ENCODE measurements around the gene DMD.

The DMD gene

GRCh38 chrX:31200430-31200829, 2010.9 kb downstream of the DMD start:
- no peak for DNase-seq

DNA sequence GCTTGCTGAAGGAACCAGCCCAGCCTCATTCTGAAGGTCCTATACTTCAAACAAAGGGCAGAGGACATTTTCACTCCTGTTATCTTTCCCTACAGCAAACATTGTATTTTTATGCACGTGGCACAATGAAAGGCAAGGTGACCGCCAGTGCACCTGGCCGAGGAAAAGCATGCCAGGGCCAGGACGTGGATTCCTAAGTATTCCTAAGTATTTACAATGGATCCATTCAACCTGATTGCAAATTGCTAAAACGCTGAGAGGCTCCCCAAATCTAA, 2011.6 kb downstream of the DMD start:
- DNase-seq = no peak

DNA sequence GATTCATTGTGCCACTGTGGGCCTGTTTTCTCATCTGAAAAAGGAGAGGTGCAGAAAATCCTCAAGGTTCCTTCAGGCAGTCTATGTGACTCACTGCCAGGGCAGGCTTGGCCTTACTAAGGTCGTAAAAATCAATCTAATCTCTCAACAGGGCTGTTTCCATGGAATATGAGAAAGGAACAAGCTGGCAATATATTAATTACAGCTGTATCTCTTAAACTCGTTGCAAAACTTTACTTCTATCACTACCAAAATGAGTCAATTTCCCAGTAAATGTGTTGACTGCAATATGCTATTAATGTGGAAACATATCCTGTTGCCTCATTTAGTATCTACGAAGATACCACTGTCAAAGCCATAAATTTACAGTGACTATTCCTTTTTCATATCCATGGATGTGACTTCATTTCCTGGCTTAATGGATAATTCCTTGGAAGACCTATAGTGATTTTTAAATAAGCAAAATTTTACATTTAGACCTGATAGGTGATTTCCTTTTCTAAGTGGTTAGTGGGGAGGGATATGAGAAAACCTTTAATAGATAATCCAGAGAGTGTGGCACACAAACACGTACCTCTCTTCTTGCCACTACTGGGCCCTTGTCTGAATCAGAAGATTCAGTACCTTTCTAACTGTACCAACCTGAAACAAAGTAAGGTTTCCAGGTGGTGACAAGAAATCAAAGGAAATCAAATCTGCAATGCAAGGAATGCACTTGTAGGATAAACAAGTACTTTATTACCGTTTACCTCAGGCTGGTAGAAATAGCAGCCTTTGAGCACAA, 2012.1 kb downstream of the DMD start:
- no peak for DNase-seq

- no peak for DNase-seq
These were observed 2021.0 kb downstream of the DMD start for GRCh38 chrX:31190221-31190975.

- DNase-seq = no peak
These were observed 2024.5 kb downstream of the DMD start for GRCh38 chrX:31186693-31187338.

DNA sequence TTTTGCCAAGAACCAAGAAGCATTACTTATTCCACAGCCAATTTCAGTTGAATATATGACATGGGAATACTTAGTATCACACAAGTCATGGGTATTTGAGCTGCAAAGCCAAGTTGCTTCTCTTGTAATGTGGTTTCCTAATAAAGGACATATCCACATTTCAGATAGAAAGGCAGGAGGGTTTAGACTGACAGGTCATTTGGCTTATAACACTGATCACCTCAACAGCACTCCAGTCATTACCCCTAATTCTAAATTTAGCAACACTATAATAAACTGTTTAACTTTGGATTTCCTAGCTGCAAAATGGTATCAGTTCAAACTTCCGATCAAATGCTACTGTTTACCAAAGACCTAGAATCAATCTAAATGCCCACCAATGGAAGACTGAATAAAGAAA, 2025.5 kb downstream of the DMD start:
- DNase-seq = no peak

DNA sequence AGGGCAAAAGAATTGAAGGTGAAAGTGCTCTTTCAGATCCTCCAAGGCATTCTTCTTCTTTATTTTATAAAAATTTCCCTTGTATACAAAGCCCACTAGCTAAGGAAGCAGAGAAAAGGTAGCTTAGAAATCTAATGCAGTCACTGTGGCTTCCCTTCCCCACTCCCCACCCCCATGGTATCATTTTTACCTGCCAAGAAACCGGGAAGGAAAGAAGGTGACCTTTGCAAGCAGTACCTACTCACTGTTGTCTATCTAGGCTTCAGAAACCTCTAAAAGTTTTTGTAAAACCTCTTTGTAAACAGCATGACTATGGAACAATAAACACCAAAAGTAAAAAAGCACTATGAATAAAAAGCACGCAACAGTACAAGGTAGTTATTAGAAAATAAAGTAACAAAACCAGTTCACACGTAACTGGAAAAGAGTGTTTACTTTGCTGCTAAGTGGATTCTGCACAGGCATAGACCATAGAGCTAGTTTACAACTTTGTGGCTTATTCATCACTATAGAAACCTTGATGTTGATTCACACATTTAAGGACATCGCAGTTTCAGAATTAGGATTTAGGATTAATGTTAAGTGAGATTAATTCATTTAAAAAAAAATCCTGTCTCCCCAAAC, 2029.9 kb downstream of the DMD start:
- no peak for DNase-seq

DNA sequence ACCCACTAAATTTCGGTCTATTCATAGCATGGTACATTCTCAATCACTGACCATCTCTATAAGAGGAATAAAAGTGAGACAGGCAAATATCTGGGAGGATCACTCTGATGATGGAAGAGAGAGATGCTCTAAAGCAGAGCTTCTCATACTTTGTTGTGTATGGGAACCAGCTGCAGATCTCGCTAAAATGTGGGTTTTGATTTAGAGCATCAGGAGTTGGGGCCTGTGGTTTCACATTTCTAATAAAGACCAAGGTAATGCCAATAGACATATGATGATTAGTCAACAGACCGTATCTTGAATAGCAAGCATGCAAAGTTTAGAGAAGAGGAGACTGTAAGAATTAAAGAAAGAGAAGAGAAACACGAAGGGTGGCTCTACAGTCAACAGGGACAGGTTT, 2032.1 kb downstream of the DMD start:
- no peak for DNase-seq

DNA sequence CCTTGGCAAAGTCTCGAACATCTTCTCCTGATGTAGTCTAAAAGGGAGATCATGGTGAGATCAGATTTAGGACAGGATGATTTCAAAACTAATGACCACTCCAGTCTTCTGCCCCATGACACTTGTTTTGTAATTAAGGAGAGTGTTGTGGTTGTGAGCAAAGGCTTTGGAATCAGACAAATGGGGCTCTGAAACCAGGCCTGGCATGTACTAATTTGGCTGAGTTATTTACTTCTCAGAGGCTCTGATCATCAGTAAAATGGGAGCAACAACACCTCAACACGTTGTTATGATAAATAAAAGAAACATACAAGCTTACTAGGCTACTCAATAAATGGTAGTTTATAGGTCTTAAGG, 2032.6 kb downstream of the DMD start:
- no peak for DNase-seq

DNA sequence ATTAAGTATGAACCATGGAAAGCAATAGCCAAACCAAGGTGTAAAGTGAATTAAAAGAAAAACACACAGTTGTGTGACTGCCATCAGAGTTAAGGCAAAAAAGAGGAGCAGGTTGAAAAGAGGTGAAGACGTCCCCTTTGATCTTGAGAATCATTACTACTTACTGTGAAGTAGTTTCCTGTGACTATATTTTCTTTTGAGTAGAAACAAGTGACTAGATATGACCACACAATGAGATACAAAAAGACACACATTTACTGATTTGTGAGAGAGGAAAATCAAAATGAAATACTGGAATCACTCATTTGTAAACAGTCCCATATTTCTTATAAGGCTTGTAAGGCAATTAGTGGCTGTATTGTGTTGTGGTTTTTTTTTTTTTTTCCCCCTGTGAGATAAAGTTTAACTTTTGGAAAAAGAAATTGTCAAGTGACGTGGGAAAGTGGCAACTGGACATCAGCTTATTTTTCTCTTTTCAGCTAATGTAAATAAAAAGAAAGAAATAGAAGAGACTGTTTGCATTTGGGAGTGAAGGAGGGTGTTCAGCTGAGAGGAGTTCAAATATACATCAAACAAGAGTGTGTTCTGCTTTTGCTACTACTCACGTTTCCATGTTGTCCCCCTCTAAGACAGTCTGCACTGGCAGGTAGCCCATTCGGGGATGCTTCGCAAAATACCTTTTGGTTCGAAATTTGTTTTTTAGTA, 2033.1 kb downstream of the DMD start:
- no peak for DNase-seq

DNA sequence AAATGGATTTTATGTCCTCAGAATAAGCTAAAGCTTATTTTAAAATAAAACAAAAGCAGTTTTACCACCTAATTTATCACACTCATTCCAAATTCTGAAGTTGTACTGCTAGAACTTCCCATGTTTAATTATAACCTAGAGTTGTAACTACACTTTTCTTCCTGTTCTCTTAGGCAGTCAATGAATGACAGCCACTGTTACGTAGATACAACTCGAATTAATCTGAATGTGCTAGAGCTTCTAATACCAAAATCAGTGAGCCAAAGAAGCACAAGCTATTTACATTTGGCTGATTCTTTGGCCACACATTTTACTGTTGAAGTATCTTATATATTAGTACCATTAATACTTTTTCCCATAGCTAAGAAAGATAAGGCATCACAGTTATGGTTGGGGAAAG, 2040.6 kb downstream of the DMD start:
- no peak for DNase-seq

GRCh38 chrX:31168551-31168950, 2042.8 kb downstream of the DMD start:
- DNase-seq = no peak

- DNase-seq = no peak
These were observed 2044.5 kb downstream of the DMD start for GRCh38 chrX:31166832-31167231.

DNA sequence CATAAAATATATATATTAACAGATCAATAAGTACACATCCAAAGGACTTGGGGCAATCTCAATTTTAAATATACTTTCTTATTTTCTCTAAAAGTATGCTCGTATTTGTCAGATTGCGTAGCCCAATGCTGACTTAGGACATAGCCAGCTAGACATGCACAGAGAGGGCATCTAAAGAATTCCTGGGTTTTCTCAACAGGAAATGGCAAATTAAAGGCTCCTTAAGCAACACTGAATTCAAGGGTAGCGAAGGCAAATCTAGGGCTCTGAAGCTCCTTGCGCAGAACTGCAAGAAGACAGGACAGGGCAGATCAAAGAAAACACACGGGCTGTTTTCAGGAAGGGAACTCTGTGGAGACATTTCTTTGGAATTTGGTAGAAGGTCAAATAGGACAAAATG, 2044.9 kb downstream of the DMD start:
- no peak for DNase-seq

GRCh38 chrX:31165241-31166035, 2045.9 kb downstream of the DMD start:
- DNase-seq = no peak

- no peak for DNase-seq
These were observed 2056.4 kb downstream of the DMD start for GRCh38 chrX:31154946-31155345.

DNA sequence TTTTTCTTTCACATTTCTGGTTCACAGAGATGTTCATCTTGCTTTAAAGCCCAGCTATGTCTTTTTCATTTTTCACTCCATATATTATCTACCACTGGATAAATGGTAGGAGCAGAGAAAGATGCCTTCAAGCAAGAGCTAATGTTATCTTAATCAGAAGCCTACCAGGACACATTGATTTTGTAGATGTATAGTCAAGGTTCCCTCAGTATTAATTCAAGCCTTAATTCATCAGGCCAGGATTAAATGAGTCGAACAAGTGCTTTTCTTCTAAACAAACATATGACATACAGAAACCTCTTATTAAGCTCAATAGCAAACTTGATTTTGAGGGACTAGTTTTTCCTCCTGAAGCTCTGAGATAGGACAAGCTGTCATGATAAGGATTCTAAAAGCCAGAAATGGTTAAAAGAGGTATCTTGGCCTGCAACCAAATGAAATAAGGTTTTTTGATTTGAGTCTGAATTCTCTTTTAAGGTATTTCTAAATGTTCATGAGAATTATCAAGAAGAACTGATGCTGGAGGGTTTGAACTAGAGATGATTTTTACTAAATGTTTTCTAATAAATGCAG, 2057.8 kb downstream of the DMD start:
- DNase-seq = no peak

DNA sequence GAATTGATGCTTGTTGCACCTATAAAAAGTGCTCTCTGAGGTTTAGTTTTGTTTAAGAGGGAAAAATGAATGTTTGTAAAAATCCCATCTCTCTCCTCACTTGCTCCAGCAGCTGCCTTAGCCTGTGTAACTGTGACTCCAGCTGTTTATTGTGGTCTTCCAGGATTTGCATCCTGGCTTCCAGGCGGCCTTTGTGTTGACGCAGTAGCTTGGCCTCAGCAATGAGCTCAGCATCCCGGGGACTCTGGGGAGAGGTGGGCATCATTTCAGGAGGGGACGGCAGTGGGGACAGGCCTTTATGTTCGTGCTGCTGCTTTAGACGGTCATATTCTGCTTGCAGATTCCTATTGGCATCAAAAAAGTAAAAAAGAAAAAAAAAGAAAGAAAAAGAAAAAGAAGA, 2064.2 kb downstream of the DMD start:
- DNase-seq = no peak

- no peak for DNase-seq
These were observed 2071.4 kb downstream of the DMD start for GRCh38 chrX:31139961-31140360.

GRCh38 chrX:31138124-31138523, 2073.2 kb downstream of the DMD start:
- DNase-seq = no peak

DNA sequence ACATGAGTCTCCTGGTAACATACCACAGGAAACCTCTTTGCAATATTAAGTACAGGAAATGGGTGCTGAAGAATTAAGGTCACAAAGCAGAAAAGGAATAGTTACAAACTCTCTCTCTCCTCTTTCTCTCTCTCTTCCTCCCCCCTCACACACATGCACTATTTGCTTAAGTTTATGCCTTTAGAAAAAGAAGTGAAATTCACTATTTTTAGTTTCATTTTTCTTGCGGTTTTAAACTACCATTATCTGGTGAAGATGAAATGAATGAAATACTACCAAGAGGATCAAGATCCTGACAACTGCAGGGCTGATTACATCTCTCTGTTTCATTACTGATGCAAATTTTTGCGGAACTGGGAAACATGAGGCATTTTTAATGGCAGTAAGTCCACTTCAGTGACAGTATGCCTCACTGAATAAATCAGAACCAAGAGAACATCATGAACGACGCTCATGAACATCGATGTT, 2075.2 kb downstream of the DMD start:
- no peak for DNase-seq

GRCh38 chrX:31132821-31133241, 2078.5 kb downstream of the DMD start:
- no peak for DNase-seq

All from activated CD8-positive, alpha-beta memory T cell treated with anti-CD3 and anti-CD28 coated beads, Interleukin-2, amount 50 U/mL, for 4 hours (primary cell).